ENCODE data around the gene RBM42.

DNA sequence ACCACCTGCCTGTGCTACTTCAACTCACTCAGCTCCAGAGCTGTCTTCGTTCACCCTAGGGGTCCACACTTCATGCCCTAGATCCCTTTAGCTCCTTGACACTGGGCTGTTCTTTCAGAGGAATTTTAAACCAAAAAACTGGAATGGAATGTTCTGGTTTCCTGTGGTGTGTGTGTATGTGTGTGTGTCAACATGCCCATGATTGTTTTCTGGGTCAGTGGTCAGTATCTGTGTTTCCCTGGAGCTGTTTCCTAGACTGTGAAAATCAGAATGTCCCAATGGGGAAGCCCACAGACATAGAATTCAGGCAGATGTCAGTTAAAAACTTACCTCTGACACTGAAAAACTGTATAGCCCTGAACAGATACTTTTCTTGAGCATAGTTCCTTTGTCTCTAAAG, 41.5 kb upstream of the RBM42 start:
- TF ChIP-seq FOXM1 (IDR thresholded peaks at IDR 0.05; ENCODE audit: low read depth) (no peak), FOXM1 (CRISPR knock-in tag; IDR thresholded peaks at IDR 0.05; ENCODE audit: low read depth) (no peak), ZNF140 (CRISPR knock-in tag; IDR thresholded peaks at IDR 0.05) (no peak), TBP (optimal IDR thresholded peaks at IDR 0.05; ENCODE audit: low read depth, low read length) (no peak), NR2C2 (CRISPR knock-in tag; IDR thresholded peaks at IDR 0.05) (no peak), NR2C2 (tag; IDR thresholded peaks at IDR 0.05) (no peak), SIX5 (IDR thresholded peaks at IDR 0.05; ENCODE audit: borderline replicate concordance in 1 of 2, insufficient read depth in 1 of 2, low read depth in 1 of 2, low read length in 2 of 2) (no peak), MYNN (IDR thresholded peaks at IDR 0.05) (no peak), MYNN (CRISPR knock-in tag; IDR thresholded peaks at IDR 0.05) (no peak)
- TF ChIP-seq, protein P1, sequence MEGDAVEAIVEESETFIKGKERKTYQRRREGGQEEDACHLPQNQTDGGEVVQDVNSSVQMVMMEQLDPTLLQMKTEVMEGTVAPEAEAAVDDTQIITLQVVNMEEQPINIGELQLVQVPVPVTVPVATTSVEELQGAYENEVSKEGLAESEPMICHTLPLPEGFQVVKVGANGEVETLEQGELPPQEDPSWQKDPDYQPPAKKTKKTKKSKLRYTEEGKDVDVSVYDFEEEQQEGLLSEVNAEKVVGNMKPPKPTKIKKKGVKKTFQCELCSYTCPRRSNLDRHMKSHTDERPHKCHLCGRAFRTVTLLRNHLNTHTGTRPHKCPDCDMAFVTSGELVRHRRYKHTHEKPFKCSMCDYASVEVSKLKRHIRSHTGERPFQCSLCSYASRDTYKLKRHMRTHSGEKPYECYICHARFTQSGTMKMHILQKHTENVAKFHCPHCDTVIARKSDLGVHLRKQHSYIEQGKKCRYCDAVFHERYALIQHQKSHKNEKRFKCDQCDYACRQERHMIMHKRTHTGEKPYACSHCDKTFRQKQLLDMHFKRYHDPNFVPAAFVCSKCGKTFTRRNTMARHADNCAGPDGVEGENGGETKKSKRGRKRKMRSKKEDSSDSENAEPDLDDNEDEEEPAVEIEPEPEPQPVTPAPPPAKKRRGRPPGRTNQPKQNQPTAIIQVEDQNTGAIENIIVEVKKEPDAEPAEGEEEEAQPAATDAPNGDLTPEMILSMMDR (IDR thresholded peaks at IDR 0.05 in 2 of 3, conservative IDR thresholded peaks at IDR 0.05 in 1 of 3; ENCODE audit: insufficient read depth in 2 of 3, low read depth in 1 of 3, low read length in 3 of 3), result no peak
- TF ChIP-seq, protein P2, sequence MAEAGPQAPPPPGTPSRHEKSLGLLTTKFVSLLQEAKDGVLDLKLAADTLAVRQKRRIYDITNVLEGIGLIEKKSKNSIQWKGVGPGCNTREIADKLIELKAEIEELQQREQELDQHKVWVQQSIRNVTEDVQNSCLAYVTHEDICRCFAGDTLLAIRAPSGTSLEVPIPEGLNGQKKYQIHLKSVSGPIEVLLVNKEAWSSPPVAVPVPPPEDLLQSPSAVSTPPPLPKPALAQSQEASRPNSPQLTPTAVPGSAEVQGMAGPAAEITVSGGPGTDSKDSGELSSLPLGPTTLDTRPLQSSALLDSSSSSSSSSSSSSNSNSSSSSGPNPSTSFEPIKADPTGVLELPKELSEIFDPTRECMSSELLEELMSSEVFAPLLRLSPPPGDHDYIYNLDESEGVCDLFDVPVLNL (CRISPR knock-in tag; IDR thresholded peaks at IDR 0.05; ENCODE audit: low read depth), result no peak
- TF ChIP-seq, protein P3, sequence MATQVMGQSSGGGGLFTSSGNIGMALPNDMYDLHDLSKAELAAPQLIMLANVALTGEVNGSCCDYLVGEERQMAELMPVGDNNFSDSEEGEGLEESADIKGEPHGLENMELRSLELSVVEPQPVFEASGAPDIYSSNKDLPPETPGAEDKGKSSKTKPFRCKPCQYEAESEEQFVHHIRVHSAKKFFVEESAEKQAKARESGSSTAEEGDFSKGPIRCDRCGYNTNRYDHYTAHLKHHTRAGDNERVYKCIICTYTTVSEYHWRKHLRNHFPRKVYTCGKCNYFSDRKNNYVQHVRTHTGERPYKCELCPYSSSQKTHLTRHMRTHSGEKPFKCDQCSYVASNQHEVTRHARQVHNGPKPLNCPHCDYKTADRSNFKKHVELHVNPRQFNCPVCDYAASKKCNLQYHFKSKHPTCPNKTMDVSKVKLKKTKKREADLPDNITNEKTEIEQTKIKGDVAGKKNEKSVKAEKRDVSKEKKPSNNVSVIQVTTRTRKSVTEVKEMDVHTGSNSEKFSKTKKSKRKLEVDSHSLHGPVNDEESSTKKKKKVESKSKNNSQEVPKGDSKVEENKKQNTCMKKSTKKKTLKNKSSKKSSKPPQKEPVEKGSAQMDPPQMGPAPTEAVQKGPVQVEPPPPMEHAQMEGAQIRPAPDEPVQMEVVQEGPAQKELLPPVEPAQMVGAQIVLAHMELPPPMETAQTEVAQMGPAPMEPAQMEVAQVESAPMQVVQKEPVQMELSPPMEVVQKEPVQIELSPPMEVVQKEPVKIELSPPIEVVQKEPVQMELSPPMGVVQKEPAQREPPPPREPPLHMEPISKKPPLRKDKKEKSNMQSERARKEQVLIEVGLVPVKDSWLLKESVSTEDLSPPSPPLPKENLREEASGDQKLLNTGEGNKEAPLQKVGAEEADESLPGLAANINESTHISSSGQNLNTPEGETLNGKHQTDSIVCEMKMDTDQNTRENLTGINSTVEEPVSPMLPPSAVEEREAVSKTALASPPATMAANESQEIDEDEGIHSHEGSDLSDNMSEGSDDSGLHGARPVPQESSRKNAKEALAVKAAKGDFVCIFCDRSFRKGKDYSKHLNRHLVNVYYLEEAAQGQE (IDR thresholded peaks at IDR 0.05; ENCODE audit: borderline replicate concordance), result no peak
- TF ChIP-seq, protein P3 (CRISPR knock-in tag; IDR thresholded peaks at IDR 0.05; ENCODE audit: low read depth), result no peak

All from K562 (cell line).